Fibroblast of lung (primary cell): ENCODE data around the gene LITAFD. TPM values are rescaled to one million over a fixed set of nuclear protein-coding genes. Genes with fewer than 3 reads are reported as not detected.
A peak's percentile ranks its signal among the peaks of the same experiment; 100 is the strongest.

Experiments
- DNase-seq, 2 donors: peaks; one replicate each; pipeline versions ENCODE4 v3.0.0 to v3.0.0-alpha.2; 2010; ENCODE audit warnings: low read depth in 2 of 2
- H2AFZ ChIP-seq: 2 replicates; pipeline ENCODE4 v1.5.1; 2012; ENCODE audit warnings: low read length, control low read depth, inconsistent platforms
- H3K27ac ChIP-seq: 2 replicates; pipeline ENCODE4 v1.5.1; 2011; ENCODE audit warnings: low read length, control low read depth; ENCODE audit not compliant: insufficient read depth
- H3K27me3 ChIP-seq: 2 replicates; pipeline ENCODE4 v1.5.1; 2011; ENCODE audit warnings: mild to moderate bottlenecking, low read length; ENCODE audit not compliant: control insufficient read depth, insufficient read depth
- H3K36me3 ChIP-seq: 2 replicates; pipeline ENCODE4 v1.5.1; 2011; ENCODE audit warnings: low read length; ENCODE audit not compliant: control insufficient read depth, insufficient read depth
- H3K4me1 ChIP-seq: 2 replicates; pipeline ENCODE4 v1.5.1; 2011; ENCODE audit warnings: low read length; ENCODE audit not compliant: control insufficient read depth, insufficient read depth; ENCODE audit errors: extremely low read depth
- H3K4me2 ChIP-seq: 2 replicates; pipeline ENCODE4 v1.5.1; 2011; ENCODE audit warnings: low read length, control low read depth; ENCODE audit not compliant: insufficient read depth; ENCODE audit errors: extremely low read depth
- H3K4me3 ChIP-seq, 4 experiments: fragments of 200-600 bp in 1 of 4; sonication (generic) in 1 of 4; replicated peaks in 1 of 4; 2 replicates each; pipeline ENCODE4 v1.5.1; 2011 to 2016; ENCODE audit warnings: low read length in 4 of 4, low read depth in 3 of 4, mild to moderate bottlenecking in 3 of 4, control low read depth in 2 of 4, inconsistent platforms in 1 of 4, mixed read lengths in 1 of 4; ENCODE audit not compliant: insufficient read depth in 1 of 4; ENCODE audit errors: control extremely low read depth in 1 of 4
- H3K79me2 ChIP-seq: 2 replicates; pipeline ENCODE4 v1.5.1; 2012; ENCODE audit warnings: mild to moderate bottlenecking, low read length, inconsistent platforms; ENCODE audit not compliant: control insufficient read depth, insufficient read depth
- H3K9ac ChIP-seq: 2 replicates; pipeline ENCODE4 v1.5.1; 2011; ENCODE audit warnings: mild to moderate bottlenecking, low read length, control low read depth; ENCODE audit not compliant: insufficient read depth
- H3K9me3 ChIP-seq: 2 replicates; pipeline ENCODE4 v1.5.1; 2012; ENCODE audit warnings: low read depth, low read length; ENCODE audit not compliant: control insufficient read depth, insufficient read depth
- H4K20me1 ChIP-seq: 2 replicates; pipeline ENCODE4 v1.5.1; 2011; ENCODE audit warnings: low read length; ENCODE audit not compliant: control insufficient read depth, insufficient read depth; ENCODE audit errors: extremely low read depth
- CTCF ChIP-seq, 2 donors: IDR thresholded peaks in 1 of 2; conservative IDR thresholded peaks in 1 of 2; 1 replicate in 1 of 2; 2 replicates in 1 of 2; pipeline ENCODE4 v1.5.1; 2011 to 2012; ENCODE audit warnings: low read length in 2 of 2, control low read depth in 1 of 2, inconsistent platforms in 1 of 2, low read depth in 1 of 2, mild to moderate bottlenecking in 1 of 2
- EZH2 ChIP-seq: IDR thresholded peaks from 2 replicates; pipeline ENCODE4 v1.5.1; 2012; ENCODE audit warnings: low read length, control low read depth, mild to moderate bottlenecking; ENCODE audit errors: missing control alignments
- polyA plus RNA-seq, 2 donors: library from polyadenylated mRNA; depleted of rRNA in 1 of 2; stranded (reverse) in 1 of 2; unstranded in 1 of 2; fragments of >200 nt; gene quantifications; 2 replicates each; pipeline ENCODE4 v1.2.1, GENCODE V29; 2011 to 2012; ENCODE audit warnings: missing spikeins in 1 of 2
- total RNA-seq: library from RNA; depleted of rRNA; stranded (reverse); fragments of >200 nt; gene quantifications from 2 replicates; pipeline ENCODE4 v1.2.1, GENCODE V29; 2014

The LITAFD gene
- total and polyA plus RNA-seq, 2 donors (not counting 1 experiment from before 2014, with no cell fraction given) = not detected

DNA sequence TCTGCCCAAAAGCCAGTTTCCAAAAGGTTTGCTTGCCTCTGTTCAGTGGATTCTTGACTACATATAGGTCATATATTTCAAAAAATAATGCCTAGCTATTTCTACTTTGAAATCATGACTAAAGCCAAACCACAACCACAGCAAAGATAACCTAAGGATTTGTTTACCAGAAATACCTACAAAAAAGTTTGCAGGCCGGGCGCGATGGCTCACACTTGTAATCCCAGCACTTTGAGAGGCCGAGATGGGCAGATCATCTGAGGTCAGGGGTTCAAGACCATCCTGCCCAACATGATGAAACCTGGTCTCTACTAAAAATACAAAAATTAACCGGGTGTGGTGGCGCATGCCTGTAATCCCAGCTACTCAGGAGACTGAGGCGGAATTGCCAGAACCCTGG lies 28.5 kb upstream of the LITAFD start:
- no peak for DNase-seq
- Histone ChIP-seq H3K79me2 (peaks cover 6% of the 10 kb centered on the region), H3K27ac (no peak overlapping the region), H4K20me1 (no peaks in the 10 kb centered on the region), H3K4me2 (no peak overlapping the region), H3K9ac (no peak overlapping the region), H3K27me3 (no peaks in the 10 kb centered on the region), H3K9me3 (no peaks in the 10 kb centered on the region), H2AFZ (no peak overlapping the region), H3K4me3 (no peak overlapping the region), H3K36me3 (peaks cover 31% of the 10 kb centered on the region), H3K4me1 (peaks cover 20% of the 10 kb centered on the region)
- TF ChIP-seq EZH2 (no peak), CTCF (conservative IDR thresholded peaks at IDR 0.05 in 1 of 2, IDR thresholded peaks at IDR 0.05 in 1 of 2; ENCODE audit: low read depth in 1 of 2, low read length in 2 of 2) (no peak)

- H3K4me3 ChIP-seq = no peak overlapping the region
- H3K36me3 ChIP-seq = peaks cover 30% of the 10 kb centered on the region
- H3K4me2 ChIP-seq = no peak overlapping the region
- H4K20me1 ChIP-seq = no peaks in the 10 kb centered on the region
- H3K27ac ChIP-seq = no peak overlapping the region
- H3K9ac ChIP-seq = no peak overlapping the region
- H3K27me3 ChIP-seq = no peaks in the 10 kb centered on the region
- TF ChIP-seq EZH2 (no peak), CTCF (conservative IDR thresholded peaks at IDR 0.05 in 1 of 2, IDR thresholded peaks at IDR 0.05 in 1 of 2; ENCODE audit: low read depth in 1 of 2, low read length in 2 of 2) (no peak)
- no peak overlapping the region for H2AFZ ChIP-seq
- peaks cover 12% of the 10 kb centered on the region for H3K4me1 ChIP-seq
- DNase-seq = no peak
- H3K79me2 ChIP-seq = peaks cover 14% of the 10 kb centered on the region
- no peaks in the 10 kb centered on the region for H3K9me3 ChIP-seq
Observed at GRCh38 chr16:8854298-8854948, 27.7 kb upstream of the LITAFD start.

DNA sequence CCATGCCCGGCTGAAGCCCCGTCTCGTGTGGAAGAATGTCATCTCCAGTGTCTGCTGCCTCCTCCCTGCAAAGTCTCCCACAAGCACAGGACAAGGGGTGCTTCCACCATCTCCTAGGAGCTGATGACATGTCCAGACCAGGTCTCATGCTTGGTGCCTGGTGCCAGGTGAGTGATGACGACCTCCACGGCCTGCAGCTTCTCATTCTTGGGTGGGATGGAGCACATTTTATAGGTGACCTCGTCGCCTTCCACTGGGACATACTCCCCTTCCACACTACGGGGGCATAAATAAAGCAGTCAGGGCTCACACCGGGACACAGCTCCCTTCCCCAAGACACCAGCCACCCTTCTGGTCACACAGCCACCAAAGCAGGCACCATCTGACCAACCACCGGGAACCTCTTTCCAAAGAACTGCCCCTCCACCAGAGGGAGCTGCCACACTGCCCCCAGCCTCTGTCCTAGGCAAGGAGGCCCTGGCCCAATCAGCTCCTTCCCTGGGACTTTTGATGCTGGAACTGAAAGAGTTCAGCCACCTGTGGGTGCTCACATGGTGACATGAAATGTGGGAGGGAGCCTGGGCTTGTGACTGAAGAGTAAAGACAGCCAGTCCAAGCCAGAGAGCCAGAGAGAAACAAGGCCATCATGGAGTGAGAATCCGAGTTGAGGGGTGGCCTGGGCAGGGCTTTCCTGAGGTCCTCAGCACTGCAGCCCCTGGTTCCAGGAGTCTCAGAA lies 26.9 kb upstream of the LITAFD start:
- H3K36me3 ChIP-seq = peaks cover 24% of the 10 kb centered on the region
- no peak overlapping the region for H3K27ac ChIP-seq
- no peak overlapping the region for H3K9ac ChIP-seq
- H2AFZ ChIP-seq = no peak overlapping the region
- H3K4me1 ChIP-seq = peaks cover 8% of the 10 kb centered on the region
- H3K9me3 ChIP-seq = no peaks in the 10 kb centered on the region
- no peak for DNase-seq
- no peak overlapping the region for H3K4me3 ChIP-seq
- peak in 1 of 2 donors; percentile 23 for TF ChIP-seq CTCF (conservative IDR thresholded peaks at IDR 0.05 in 1 of 2, IDR thresholded peaks at IDR 0.05 in 1 of 2; ENCODE audit: low read depth in 1 of 2, low read length in 2 of 2)
- no peak for TF ChIP-seq EZH2
- H3K79me2 ChIP-seq = peaks cover 17% of the 10 kb centered on the region
- no peaks in the 10 kb centered on the region for H4K20me1 ChIP-seq
- no peaks in the 10 kb centered on the region for H3K27me3 ChIP-seq
- no peak overlapping the region for H3K4me2 ChIP-seq
